22Rv1 (cell line): Measurements from ENCODE around the gene OCA2.

Experiments used
- ZFX ChIP-seq: fragments of 450-650 bp; IDR thresholded peaks from 2 replicates; pipeline ENCODE4 v1.6.1; 2017; ENCODE audit warnings: antibody characterized with exemption, borderline replicate concordance
- TF ChIP-seq, protein P1 (sequence below): fragments of 450-650 bp; IDR thresholded peaks from 2 replicates; pipeline ENCODE4 v1.5.1; 2017; ENCODE audit warnings: mild to moderate bottlenecking

DNA sequence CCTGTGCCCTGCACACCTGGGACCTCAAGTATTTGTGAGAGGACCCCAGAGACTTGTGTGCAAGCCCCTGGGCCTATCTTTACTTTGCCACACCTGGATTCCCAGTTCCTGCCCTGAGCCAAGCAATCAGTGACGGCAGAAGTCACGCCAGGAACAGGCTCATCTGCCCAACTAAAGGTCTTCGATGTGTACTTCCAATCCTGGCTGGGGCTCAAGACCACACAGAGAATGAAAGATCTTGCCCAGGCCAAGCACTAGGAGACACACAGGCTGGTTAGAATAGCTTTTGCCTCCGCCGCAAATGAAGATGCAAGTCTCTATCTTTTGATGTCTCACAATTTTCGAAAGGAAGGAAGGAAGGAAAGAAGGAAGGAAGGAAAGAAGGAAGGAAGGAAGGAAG is 228.8 kb downstream of the OCA2 start:
- TF ChIP-seq, protein P1, sequence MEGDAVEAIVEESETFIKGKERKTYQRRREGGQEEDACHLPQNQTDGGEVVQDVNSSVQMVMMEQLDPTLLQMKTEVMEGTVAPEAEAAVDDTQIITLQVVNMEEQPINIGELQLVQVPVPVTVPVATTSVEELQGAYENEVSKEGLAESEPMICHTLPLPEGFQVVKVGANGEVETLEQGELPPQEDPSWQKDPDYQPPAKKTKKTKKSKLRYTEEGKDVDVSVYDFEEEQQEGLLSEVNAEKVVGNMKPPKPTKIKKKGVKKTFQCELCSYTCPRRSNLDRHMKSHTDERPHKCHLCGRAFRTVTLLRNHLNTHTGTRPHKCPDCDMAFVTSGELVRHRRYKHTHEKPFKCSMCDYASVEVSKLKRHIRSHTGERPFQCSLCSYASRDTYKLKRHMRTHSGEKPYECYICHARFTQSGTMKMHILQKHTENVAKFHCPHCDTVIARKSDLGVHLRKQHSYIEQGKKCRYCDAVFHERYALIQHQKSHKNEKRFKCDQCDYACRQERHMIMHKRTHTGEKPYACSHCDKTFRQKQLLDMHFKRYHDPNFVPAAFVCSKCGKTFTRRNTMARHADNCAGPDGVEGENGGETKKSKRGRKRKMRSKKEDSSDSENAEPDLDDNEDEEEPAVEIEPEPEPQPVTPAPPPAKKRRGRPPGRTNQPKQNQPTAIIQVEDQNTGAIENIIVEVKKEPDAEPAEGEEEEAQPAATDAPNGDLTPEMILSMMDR = no peak
- TF ChIP-seq ZFX = no peak
